ENCODE measurements around the gene SYVN1. TPM values are rescaled to one million over a fixed set of nuclear protein-coding genes. Genes with fewer than 3 reads are reported as not detected.

Gene SYVN1
- total and polyA plus RNA-seq, 2 donors (not counting 3 experiments of a cell fraction or from before 2014, with no cell fraction given), result 34.5 to 45.1 TPM

DNA sequence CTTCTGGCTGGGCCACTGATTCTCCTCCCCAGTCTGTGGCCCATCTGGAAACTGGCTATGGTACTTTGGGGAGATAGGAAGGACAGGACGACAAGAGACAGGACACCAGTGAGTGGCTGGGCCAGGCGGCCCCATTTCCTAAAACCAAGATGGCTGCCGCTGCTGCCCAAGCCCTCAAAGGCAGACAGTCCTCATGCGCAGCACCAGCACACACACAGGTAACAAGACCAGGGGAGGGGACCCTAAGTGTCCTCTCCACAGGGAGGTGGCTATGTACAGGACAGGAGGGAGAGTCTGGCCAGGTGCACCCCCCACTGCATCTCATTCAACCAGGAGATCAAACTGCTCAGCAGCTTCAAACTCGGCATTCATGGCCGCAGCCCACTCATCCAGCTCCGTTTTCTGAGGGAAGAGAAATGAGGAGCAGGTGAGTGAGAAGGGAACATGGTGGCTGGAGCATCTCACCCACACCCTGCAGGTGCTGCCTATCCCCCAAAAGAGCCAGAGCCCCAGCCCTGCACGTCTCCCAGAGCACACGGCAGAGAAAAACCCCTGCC, 55.5 kb downstream of the SYVN1 start:
- H3K27me3 ChIP-seq (ENCODE audit: control insufficient read depth in 2 of 2, insufficient read depth in 2 of 2, low read length in 2 of 2), result no peaks in the 10 kb centered on the region
- no TSS peak for BruUV-seq (replicated peaks)
- intact Hi-C loops (cut with micrococcal nuclease) (loop anchor here (1.0 kb wide), 2 partner anchors 52 to 66 kb away; partner anchors contain the start of gene SNX15), dilution Hi-C loops (cut with MboI; ENCODE audit: extremely low pct_ligation_motif_present, low sequenced_read_pairs) (no loop called here)
- H3K4me3 ChIP-seq (replicated peaks in 1 of 3; ENCODE audit: insufficient read depth in 1 of 3, low read depth in 1 of 3, low read length in 3 of 3), result no peak overlapping the region
- H3K27ac ChIP-seq (ENCODE audit: insufficient read depth, low read depth, low read length), result no peak overlapping the region
- peaks cover 0 to 3% of the 10 kb centered on the region in 2 experiments for H3K36me3 ChIP-seq (ENCODE audit: control insufficient read depth in 2 of 2, extremely low read depth in 1 of 2, insufficient read depth in 2 of 2, low read length in 2 of 2)
- H2AFZ ChIP-seq (ENCODE audit: low read depth, low read length), result no peak overlapping the region
- POLR2A ChIA-PET, result no interaction called here
- CTCF ChIA-PET, result no interaction called here
- H3K79me2 ChIP-seq (ENCODE audit: control insufficient read depth, insufficient read depth, low read length), result peaks cover 28% of the 10 kb centered on the region
- no peaks in the 10 kb centered on the region for H4K20me1 ChIP-seq (replicated peaks; ENCODE audit: control insufficient read depth, extremely low read depth, insufficient read depth, low read length)
- TF ChIP-seq FOS (IDR thresholded peaks at IDR 0.05; ENCODE audit: borderline replicate concordance, insufficient read depth, low read length), result no peak
- TF ChIP-seq EZH2 (IDR thresholded peaks at IDR 0.05; ENCODE audit: borderline replicate concordance, low read depth, low read length, severe bottlenecking), result no peak
- no peak for TF ChIP-seq POLR2AphosphoS5 (IDR thresholded peaks at IDR 0.05; ENCODE audit: insufficient read depth, low read depth, low read length)
- TF ChIP-seq, protein P1, sequence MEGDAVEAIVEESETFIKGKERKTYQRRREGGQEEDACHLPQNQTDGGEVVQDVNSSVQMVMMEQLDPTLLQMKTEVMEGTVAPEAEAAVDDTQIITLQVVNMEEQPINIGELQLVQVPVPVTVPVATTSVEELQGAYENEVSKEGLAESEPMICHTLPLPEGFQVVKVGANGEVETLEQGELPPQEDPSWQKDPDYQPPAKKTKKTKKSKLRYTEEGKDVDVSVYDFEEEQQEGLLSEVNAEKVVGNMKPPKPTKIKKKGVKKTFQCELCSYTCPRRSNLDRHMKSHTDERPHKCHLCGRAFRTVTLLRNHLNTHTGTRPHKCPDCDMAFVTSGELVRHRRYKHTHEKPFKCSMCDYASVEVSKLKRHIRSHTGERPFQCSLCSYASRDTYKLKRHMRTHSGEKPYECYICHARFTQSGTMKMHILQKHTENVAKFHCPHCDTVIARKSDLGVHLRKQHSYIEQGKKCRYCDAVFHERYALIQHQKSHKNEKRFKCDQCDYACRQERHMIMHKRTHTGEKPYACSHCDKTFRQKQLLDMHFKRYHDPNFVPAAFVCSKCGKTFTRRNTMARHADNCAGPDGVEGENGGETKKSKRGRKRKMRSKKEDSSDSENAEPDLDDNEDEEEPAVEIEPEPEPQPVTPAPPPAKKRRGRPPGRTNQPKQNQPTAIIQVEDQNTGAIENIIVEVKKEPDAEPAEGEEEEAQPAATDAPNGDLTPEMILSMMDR (IDR thresholded peaks at IDR 0.05; ENCODE audit: extremely low read depth in 1 of 2, insufficient read depth in 1 of 2, low read depth in 1 of 2, low read length in 2 of 2), result no peak
- TF ChIP-seq JUN (IDR thresholded peaks at IDR 0.05; ENCODE audit: borderline replicate concordance, insufficient read depth, insufficient read length, low read depth), result no peak
- TF ChIP-seq MYC (IDR thresholded peaks at IDR 0.05; ENCODE audit: low read depth, low read length), result no peak
- TF ChIP-seq POLR2A (IDR thresholded peaks at IDR 0.05; ENCODE audit: low read depth, low read length), result no peak
- no peak for TF ChIP-seq GATA2 (IDR thresholded peaks at IDR 0.05; ENCODE audit: insufficient read depth, insufficient read length, low read depth, low read length)
- TF ChIP-seq, protein P2, sequence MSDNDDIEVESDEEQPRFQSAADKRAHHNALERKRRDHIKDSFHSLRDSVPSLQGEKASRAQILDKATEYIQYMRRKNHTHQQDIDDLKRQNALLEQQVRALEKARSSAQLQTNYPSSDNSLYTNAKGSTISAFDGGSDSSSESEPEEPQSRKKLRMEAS (IDR thresholded peaks at IDR 0.05; ENCODE audit: insufficient read depth, insufficient read length), result no peak
- no peaks in the 10 kb centered on the region for H3K9me3 ChIP-seq (replicated peaks; ENCODE audit: control insufficient read depth, insufficient read depth, low read length)
- no peak overlapping the region for H3K9ac ChIP-seq (replicated peaks; ENCODE audit: extremely low read depth, insufficient read depth, low read length)
- no peaks in the 10 kb centered on the region for H3K9me1 ChIP-seq (replicated peaks; ENCODE audit: control insufficient read depth, extremely low read depth, insufficient read depth, low read length)
- H3K4me1 ChIP-seq (ENCODE audit: control insufficient read depth, extremely low read depth, insufficient read depth, low read length), result peaks cover 9% of the 10 kb centered on the region
- no peak overlapping the region for H3K4me2 ChIP-seq (ENCODE audit: insufficient read depth, low read length)
- FAIRE-seq (no peak), DNase-seq (ENCODE audit: low read depth, low spot score) (no peak)

Data from endothelial cell of umbilical vein (primary cell).